A172 (cell line): ENCODE results near the gene SEMA3B. TPM values are rescaled to one million over a fixed set of nuclear protein-coding genes. Genes with fewer than 3 reads are reported as not detected.
"Not testable (repeated sequence)": the region's sequence is repeated elsewhere in the genome, so short reads cannot be mapped to it uniquely, and the experiment has no call there.

Experiments
- DNase-seq: peaks from one replicate; pipeline ENCODE4 v3.0.0-alpha.2; 2015; ENCODE audit warnings: low spot score
- total RNA-seq: library from RNA; depleted of rRNA; stranded (reverse); fragments of >200 nt; shearing (Covaris generic); gene quantifications from 2 replicates; pipeline ENCODE4 v1.2.3, GENCODE V29; 2014

Gene SEMA3B
- total RNA-seq, 1 experiment from 2014 or later, result 26.3 TPM

GRCh38 chr3:50237754-50238548, 31.0 kb upstream of the SEMA3B start:
- peak; percentile 83 for DNase-seq

DNA sequence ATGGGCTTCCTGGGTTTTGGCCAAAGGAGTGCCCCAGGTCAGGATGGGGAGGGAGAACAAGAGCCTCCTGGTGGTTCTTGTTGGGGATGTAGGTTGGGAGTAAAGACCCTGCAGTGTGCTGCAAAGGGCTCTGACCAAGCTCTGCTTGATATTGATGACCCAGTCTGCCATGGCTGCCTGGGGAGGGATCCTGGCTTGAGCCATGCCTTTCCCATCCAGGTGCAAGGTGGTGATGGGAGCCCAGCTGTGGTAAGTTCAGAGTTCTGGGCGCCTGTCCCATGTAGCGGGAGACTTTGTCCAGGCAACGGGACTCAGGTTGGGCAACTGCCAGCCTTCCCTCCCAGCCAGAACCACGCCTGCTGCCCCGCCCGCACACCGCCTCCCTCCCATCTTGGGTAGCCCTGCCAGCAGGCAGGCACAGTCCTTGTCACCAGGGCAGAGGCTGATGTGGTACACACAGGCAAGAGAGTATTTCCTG, 30.4 kb upstream of the SEMA3B start:
- peak; percentile 72 for DNase-seq

- no peak for DNase-seq
Measured at GRCh38 chr3:50239649-50240048, 29.3 kb upstream of the SEMA3B start.

GRCh38 chr3:50241163-50241562, 27.8 kb upstream of the SEMA3B start:
- no peak for DNase-seq

- no peak for DNase-seq
Measured at GRCh38 chr3:50241713-50242380, 27.1 kb upstream of the SEMA3B start.

GRCh38 chr3:50242381-50242770, 26.6 kb upstream of the SEMA3B start:
- no peak for DNase-seq

GRCh38 chr3:50242851-50243542, 25.9 kb upstream of the SEMA3B start:
- DNase-seq, result peak; percentile 64

- DNase-seq, result no peak
Measured at GRCh38 chr3:50243543-50243895, 25.4 kb upstream of the SEMA3B start.

DNA sequence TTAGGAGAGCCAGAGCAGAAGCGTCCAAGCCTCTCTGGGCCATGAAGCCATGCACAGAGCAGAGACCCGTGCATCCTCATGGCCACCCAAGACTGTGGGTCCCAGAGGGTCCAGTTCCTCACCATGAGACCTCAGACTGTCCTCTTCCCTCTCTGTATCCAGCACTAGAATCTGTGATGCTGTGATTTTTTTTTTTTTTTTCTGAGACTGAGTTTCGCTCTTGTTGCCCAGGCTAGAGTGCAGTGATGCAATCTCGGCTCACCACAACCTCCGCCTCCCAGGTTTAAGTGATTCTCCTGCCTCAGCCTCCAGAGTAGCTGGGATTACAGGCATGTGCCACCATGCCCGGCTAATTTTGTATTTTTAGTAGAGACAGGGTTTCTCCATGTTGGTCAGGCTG, 24.1 kb upstream of the SEMA3B start:
- not testable (repeated sequence) for DNase-seq

DNA sequence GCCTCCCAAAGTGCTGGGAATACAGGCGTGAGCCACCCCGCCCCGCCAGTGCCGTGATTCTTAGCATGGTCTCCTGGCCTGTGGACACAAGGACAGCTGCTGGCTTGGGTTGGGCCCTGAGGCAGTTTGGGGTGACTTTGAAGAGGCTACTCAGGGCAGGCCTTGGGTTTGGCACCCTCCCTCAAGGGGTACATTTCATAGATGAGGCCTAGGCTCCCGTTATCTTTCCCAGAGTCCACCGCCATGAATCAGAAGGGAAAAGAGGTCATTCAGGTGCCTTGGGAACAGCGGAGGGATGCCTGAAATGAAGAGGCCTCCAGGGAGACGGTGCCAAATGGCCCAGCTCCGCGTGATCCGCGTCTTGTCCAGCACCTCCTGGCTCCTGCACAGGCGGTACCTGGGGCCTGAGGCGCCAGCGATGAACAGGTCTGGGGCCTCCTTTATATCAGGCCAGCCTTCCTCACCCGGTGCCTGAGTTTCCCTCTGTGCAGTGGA, 23.6 kb upstream of the SEMA3B start:
- no peak for DNase-seq

DNA sequence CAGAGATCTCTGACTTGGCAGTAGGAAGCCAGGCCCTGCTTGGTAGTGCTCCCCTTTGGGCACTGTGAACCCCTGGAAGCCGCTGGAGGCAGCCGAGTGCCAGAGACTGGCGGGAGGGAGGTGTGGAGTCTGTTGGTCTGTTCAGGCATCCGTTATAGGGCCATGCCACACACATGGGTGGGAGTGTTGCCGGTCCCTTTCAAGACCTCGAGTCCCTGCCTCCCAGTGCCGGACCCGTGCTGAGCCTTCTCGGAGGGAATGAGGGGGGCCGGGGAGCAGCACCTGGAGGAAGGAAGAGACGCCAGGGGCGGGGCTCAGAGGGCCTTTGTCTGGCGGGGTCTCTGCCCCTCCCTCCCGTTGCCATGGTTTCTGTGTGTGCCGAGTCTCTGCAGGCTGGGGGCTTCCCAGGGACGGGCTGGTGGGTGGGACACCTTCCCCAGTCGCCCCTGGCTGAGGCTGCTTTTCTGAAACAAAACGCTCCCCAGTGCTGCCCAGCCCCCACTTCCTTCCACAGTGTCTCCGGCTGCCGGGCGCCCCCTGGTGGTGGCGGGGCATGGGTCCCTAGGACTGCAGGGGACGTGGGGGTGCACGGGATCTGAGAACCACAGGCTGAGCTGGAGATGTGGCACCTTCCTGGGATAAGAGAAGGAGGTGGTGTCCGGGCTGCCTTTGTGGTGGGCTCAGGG, 23.0 kb upstream of the SEMA3B start:
- DNase-seq, result no peak

DNA sequence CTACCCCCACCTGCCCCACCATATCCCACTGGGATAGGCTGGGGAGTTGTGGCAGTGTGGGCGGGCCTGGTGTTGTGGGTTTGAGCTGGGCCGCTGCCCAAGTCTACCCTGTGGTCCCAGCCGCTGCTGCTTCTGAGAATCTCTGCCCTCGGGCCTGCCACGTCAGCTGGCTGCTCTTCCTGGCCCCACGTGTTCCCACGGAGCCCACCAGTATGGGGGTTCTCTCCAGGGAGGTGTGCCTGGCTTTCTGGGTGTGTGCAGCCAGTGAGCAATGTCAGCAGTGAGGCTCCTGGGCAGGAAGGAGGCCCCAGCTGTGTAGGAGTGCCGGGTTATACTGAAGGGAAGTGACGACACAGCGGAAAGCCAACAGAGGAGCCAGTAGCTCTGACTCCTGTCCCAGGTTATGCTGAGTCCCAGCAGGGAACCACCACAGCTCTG, 22.4 kb upstream of the SEMA3B start:
- peak; percentile 99 for DNase-seq

DNA sequence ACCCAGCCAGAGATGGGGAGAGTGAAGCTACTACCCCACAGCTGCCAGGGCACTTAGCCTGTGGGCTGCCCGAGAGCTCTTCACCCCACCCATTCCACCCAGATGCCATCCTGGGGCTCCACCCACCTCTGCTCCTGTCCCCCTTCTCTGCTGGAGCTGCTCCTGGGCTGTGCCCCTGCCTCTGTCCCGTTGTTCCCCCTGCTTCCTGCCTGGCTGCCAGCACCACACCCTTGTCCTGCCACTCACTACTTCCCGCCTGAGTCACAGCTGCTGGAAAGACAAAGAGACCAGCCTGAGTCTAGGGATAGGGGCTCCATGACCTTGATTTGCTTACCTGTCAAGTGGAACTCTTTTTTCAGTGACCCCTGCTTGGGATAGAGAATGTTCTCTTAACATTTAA, 20.6 kb upstream of the SEMA3B start:
- peak; percentile 83 for DNase-seq

DNA sequence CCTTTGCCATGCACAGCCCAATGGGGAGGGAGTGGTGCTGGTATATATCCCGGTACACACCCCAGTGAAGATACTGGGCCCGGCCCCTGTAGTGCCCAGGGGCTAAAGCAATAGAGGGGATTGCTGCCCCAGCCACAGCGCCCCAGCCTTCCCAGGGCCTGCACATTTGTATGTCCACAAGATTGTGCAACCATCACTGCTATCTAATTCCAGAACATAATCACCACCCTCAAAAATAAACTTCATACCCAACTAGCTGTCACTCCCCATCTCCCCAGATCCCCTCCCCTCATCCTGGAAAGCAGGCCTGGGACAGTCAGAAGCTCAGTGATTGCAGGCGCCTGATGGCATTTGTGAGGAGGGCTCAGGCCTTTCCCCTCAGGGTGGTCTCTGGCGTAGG, 19.5 kb upstream of the SEMA3B start:
- no peak for DNase-seq

- DNase-seq, result no peak
Measured at GRCh38 chr3:50250514-50250913, 18.4 kb upstream of the SEMA3B start.

GRCh38 chr3:50251220-50251619, 17.7 kb upstream of the SEMA3B start:
- DNase-seq, result peak; percentile 96

DNA sequence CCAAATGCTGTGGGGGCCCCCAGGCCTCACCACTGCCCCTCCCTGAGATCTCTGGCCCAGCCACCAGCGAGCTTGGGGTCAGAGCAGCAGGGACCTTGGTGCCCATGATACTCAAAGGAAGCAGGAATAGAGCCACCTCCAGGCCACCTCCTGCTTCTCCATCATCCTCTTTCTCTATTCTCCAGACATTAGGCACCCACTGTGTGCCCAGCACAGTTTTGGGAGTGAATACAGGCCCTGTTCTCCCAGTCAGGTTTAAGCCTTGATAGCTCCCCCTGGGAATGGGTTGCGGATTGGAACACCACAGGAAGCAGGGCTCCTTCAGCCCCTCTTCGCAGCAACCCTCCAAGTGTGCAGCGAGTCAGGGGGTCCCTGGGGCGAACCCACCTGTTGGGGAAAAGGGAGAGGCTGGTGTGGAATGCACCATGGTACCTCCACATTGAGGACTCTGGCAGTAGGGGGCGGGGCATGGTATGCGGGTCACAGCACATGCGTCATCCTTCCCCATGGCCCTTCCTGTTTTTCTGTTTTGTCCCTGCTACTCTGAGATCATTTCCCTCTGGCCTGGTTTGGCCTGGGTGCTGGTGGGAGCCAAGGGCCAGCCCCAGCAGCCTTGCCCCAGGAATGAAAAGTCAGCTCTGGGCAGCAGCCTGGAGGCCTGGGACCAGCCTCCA, 14.2 kb upstream of the SEMA3B start:
- DNase-seq, result no peak

- DNase-seq, result no peak
Measured at GRCh38 chr3:50255251-50255615, 13.7 kb upstream of the SEMA3B start.

GRCh38 chr3:50256978-50257890, 11.7 kb upstream of the SEMA3B start:
- no peak for DNase-seq

GRCh38 chr3:50258029-50258680, 10.8 kb upstream of the SEMA3B start:
- no peak for DNase-seq
